Stimulated activated CD4-positive, alpha-beta T cell treated with anti-CD3 and anti-CD28 coated beads, Interleukin-15, amount 100 ng/mL, for 24 hours (primary cell): ENCODE measurements around the gene CCDC85C.

Source experiments
- DNase-seq: peaks from one replicate; pipeline ENCODE4 v3.0.0-alpha.2; 2020

The CCDC85C gene

GRCh38 chr14:99628887-99629618 lies 25.0 kb upstream of the CCDC85C start:
- DNase-seq: peak; percentile 78

- DNase-seq: no peak
Measured at GRCh38 chr14:99627510-99628381, 23.7 kb upstream of the CCDC85C start.

- no peak for DNase-seq
Measured at GRCh38 chr14:99627100-99627499, 23.1 kb upstream of the CCDC85C start.

- DNase-seq: no peak
Measured at GRCh38 chr14:99626041-99626648, 22.1 kb upstream of the CCDC85C start.

- DNase-seq: no peak
Measured at GRCh38 chr14:99625476-99625875, 21.5 kb upstream of the CCDC85C start.

- DNase-seq: no peak
Measured at GRCh38 chr14:99624971-99625370, 21.0 kb upstream of the CCDC85C start.

- no peak for DNase-seq
Measured at GRCh38 chr14:99624024-99624423, 20.0 kb upstream of the CCDC85C start.

- no peak for DNase-seq
Measured at GRCh38 chr14:99621948-99622347, 17.9 kb upstream of the CCDC85C start.

GRCh38 chr14:99619835-99620834 lies 16.1 kb upstream of the CCDC85C start:
- no peak for DNase-seq

- DNase-seq: no peak
Measured at GRCh38 chr14:99616832-99617800, 13.1 kb upstream of the CCDC85C start.

GRCh38 chr14:99615497-99616157 lies 11.6 kb upstream of the CCDC85C start:
- DNase-seq: no peak

- DNase-seq: no peak
Measured at GRCh38 chr14:99612738-99613330, 8.8 kb upstream of the CCDC85C start.

GRCh38 chr14:99612071-99612737 lies 8.2 kb upstream of the CCDC85C start:
- no peak for DNase-seq

- DNase-seq: no peak
Measured at GRCh38 chr14:99611646-99612045, 7.6 kb upstream of the CCDC85C start.

GRCh38 chr14:99609245-99610170 lies 5.5 kb upstream of the CCDC85C start:
- peak; percentile 30 for DNase-seq

- DNase-seq: no peak
Measured at GRCh38 chr14:99608591-99608990, 4.6 kb upstream of the CCDC85C start.

GRCh38 chr14:99606359-99606758 lies 2.4 kb upstream of the CCDC85C start:
- no peak for DNase-seq

GRCh38 chr14:99605299-99605961 lies 1.4 kb upstream of the CCDC85C start:
- peak; percentile 80 for DNase-seq
